Stimulated activated CD8-positive, alpha-beta memory T cell treated with anti-CD3 and anti-CD28 coated beads, Interleukin-7, amount 100 ng/mL, for 4 hours (primary cell): ENCODE data around the gene UBXN10.

ENCODE experiments used
- DNase-seq, 2 donors: peaks; one replicate each; pipeline ENCODE4 v3.0.0-alpha.2; 2020; ENCODE audit warnings: low read depth in 2 of 2

The UBXN10 gene

DNA sequence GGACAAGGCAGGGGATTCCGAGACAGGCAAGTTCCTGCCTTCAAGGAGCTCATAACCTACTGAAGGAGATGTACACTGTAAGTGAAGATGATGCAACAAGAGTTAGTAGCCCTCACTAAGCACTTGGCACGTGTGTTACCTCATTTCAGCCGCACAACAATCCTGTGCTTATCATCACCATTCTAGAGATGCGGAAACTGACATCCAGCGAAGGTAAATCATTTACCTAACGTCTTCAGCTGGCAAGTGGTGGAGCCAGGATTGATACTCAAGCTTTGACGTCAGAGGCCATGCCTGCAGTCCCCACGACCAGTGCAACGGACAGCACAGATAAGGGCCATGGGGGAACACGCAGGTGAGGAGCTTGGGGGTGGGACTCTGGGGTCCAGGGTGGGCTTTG, 2.9 kb upstream of the UBXN10 start:
- DNase-seq: no peak

DNA sequence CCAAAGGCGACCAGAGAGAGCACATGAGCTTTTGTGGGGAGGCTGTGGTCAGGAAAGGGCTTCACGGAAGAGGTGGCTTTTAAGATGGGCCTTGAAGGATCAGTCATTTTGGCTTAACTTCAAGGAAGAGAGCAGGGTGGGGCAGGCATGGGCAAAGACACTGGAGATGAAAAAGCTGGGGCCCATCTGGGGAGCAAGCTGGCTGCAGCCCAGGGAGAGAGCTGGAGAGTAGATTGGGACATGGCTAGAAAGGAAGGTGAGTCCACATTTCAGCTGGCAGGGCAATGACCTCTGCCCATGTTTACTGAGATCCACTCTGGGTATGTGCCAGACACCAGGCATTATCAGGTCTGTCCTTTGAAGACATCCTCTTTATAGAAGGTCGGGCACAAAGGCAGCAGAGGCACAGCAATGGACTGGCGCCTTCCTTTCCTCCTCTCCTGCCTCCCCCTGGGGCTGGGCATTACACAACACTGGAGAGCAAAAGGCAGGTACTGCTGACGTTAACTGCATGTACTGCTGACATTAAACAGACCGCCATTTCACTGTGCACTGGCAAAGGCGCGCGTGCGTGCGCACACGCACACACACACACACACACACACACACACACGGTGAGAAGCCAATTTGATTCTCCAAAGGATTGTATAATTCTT, 2.2 kb upstream of the UBXN10 start:
- DNase-seq: no peak

DNA sequence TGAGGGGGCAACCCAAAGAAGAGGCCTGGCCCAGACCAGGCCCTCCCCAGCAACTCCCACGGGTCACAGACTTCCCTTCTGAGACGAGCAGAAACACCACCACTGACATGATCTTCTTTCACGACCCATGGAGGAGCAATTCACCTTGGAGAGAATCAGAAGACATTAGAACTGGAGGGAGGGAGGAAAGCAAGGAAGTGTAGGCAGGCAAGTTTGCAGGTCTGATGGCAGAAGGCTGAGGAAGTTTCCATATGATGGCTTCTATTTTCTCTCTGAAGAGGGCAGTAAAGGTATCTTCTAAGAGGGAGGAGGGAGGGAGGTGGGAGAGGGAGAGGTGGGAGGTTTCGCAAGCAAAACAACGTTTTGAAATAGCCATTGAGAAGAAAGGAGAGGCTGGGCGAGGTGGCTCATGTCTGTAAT, 1.4 kb upstream of the UBXN10 start:
- no peak for DNase-seq

DNA sequence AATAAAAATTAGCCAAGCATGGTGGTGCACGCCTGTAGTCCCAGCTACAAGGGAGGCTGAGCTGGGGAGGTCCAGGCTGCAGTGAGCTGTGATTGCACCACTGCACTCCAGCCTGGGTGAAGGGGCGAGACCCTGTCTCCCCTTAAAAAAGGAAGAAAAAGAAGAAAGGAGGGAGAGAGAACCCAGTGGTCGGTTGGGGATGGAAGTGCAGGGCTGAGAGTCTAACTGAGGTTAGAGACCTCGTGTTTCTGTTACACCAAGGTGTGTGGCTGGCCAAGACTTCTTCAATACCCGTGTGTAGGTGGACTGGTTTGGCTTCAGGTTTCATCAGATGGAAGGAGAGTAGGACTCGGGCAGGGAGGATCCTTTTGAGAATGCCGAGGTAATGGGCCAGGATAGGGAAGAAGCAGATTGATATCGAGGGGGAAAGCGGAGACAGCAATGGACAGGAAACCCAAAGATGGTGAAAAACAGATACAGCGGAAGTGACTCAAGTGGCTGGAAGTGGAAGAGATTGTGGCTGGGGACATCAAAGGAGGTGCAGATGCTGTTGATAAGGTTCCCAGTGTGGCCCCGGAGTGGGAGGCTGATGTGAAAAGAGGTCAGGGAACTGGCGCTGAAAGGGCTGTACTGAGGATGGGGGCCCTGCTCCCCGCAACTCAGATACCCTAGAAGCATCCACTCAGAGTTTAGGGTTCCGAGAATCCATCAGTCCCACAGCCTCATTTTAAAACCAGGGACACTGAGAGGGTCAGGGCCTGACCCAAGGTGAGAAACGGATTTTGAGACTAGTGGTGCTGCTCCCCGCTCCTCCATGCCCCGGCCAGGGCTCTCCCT, 681 bp upstream of the UBXN10 start:
- peak; percentile 31 to 49 for DNase-seq

DNA sequence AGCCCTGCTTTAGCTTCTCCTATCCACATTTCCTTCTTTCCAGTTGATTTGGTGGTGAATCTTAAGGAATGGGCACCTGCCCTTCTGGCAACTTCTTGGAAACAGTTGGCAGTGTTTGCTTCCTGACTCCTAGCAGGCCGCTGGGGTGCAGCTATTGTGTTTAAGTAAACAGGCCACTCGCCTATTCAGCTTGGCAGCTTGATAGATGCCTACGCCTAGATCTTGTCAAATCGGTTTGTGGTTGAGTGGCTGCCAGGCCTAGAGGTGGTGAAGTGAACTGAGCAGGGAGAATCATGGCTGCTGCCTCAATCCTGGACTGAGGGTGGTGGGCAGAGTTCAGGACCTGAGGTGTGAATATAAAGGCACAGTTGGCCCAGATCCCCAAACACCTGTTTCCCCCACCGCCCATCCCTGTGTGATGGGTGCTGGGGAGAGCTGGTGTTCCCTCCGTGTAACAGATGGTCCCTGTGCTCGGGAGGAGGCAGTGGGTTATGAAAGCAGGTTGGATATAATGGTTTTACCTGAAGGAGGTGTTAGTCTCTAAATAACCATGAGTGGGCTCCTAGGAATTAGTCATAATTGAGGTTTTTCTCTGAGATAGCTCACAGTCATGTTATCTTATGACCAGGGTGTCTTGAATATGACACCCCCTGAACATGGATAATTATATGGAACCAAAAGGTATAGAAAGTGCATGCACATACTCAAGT, 1.4 kb downstream of the UBXN10 start:
- DNase-seq: no peak

DNA sequence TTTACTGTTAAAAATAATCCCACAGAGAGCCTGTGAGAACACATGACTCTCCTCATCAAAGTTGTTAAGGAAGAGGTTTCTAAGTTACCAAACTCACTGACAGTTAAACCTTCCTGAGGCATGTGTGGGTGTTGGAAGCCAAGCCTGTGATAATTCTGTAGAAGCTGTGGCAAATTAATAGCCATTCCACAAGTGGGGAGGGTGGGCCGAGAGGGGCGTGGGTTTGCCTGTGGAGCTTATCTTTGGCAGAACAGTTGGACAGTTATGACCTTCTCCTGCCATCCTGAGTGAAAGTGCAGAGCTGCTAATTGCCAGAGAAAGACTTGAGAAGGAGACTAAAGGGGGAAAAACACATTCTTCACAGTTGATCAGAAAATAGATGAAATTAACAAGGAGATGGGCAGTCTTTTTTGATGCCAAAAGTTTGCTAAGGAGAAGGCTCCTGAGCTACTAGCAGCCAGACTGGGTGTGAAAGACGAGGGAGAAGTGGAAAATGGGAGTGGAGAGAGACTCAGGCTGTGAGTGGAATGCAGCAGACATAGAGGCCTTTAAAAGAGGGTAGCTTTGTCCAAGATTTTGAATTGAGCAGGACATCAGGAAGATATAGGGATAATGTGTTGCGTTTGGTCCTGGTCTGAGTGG, 2.0 kb downstream of the UBXN10 start:
- DNase-seq: no peak

DNA sequence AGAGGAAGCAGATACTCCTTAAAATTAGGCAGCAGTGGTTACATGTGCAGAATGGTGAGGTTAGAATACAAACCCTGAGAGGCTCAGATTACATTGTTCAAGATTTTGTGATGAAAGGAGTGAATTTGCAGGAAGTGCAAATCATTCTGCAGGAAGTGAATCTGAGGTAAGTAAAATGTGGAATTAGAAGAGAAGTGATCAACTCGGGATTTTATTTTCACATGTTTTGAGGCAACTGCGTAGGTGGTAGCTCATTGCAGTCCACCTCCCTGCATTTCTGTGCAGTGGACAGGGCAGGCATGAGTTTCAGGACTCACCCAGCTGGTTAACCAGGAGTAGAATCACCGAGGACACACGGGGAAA, 2.5 kb downstream of the UBXN10 start:
- no peak for DNase-seq

DNA sequence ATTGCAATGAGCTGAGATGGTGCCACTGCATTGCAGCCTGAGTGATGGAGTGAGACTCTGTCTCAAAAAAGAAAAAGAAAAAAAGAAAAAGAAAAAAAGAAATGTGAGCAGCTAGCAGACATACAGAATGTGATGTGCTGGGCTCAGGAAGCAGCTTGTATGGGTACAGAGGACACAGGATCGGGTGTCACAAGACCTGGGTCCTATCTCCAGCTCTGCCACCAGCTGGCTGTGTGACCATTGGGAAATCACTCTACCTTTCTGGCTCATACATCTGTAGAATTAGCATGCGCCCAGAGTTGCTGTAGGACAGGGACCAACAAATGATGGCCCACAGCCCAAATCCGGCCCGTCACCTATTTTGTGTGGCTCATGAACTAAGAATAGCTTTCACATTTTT, 3.8 kb downstream of the UBXN10 start:
- DNase-seq: no peak

DNA sequence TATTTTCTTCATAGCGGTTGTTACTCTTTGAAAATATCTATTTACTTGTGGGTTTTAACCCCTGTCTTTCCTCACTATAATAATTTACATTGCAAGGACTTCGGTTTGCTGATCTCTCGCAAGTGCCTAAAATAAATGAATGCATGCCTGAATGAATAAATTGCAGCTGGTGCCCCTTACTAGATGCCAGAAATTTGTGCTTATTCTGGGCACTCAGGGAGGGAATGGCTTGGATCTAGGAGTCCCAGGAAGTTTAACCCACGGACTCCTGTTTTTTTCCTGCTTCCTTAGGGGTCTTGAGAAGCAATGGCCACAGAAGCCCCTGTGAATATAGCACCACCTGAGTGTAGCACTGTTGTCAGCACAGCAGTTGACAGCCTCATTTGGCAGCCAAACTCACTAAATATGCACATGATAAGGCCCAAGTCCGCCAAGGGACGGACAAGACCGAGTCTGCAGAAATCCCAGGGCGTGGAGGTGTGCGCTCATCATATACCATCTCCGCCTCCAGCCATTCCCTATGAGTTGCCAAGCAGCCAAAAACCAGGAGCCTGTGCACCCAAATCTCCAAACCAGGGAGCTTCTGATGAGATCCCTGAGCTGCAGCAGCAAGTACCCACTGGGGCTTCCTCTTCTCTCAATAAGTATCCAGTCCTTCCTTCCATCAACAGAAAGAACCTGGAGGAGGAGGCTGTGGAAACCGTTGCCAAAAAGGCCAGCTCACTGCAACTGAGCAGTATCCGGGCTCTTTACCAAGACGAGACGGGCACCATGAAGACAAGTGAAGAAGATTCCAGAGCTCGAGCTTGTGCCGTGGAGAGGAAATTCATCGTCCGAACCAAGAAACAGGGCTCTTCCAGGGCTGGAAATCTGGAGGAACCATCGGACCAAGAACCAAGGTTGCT, 4.6 kb downstream of the UBXN10 start:
- no peak for DNase-seq

DNA sequence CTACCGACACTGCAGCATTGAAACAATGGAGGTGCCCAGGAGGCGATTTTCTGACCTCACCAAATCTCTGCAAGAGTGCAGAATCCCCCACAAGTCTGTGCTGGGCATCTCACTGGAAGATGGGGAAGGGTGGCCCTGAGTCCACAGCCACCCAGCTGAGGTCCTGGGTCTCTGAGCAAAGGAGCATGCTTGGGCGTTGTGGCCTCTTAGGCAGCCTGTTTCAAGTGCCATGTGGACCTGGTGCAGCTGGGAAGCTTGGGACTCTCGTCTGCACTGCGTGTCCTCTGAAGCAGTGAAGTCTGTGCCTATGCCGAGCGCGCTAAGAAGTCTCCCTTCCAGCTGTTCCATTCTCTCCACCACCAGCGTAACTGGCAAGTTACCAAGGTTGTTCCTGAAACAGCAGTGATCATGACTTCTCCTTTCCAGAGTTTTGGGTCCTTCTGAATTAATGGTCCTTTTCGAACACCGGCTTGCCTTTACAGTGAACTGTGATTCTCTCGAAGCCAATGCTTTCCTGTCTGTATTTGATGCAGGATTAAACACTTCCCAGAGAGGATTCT, 5.5 kb downstream of the UBXN10 start:
- DNase-seq: no peak

DNA sequence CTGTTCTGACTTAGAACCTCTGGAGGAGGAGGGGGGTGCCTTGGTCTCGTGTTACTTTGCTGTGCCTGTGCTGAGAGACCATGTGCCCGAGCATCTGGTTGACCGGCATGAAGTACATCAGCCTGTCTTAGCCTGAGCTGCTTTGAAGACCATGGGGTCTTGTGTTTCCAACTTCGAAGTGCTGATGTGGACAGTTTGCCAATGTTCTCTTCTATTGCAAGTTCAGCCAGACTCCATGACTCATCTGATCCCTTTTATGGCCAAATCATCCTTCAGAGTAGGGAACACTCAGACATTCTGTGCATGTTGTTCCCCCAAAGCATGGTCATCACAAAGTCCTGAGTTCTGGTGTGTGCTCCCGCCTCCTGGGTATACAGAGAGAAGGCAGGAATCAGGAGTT, 6.5 kb downstream of the UBXN10 start:
- no peak for DNase-seq

DNA sequence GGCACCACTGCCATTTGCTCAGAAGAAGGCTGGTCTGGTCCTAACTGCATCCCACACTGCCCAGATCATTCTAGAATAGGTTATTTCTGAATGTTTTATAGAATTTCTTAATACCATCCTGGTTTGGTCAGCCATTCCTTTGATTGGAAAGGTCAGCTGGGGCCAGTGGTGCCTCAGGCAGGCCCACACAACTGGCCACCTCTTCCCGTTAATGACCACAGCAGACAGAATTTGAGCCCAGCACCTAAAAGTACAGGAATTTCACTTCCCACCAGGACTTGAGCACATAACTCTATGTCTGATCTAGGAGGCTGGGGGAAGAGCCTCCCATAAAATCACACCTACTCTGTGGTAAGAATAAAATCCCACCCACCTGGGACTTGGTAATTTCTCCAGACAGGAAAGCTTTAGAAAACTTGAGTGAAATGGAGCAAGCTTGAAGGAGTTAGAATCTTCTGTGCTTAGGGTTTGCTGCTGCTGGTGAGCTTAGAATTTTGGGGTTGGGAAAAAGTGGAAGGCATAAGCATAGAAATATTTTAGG, 7.0 kb downstream of the UBXN10 start:
- DNase-seq: no peak

DNA sequence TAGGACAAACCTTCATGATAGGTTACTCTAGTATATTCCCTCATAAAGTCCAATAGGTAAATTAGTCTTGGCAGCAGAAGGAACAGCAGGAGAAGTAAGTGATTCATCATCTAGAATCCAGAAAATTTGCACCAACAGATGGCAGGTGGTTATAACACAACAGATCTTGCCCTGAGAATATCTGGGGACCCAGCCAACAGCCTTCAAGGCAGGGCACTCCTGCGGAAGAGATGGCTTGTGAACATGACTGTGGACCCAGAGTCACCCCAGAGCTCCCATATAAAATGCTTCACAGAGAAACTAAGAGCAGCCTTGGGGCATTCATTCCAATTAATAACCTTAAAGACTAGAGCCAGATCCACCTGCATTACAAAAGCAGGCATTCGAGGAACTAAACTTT, 8.3 kb downstream of the UBXN10 start:
- DNase-seq: no peak

DNA sequence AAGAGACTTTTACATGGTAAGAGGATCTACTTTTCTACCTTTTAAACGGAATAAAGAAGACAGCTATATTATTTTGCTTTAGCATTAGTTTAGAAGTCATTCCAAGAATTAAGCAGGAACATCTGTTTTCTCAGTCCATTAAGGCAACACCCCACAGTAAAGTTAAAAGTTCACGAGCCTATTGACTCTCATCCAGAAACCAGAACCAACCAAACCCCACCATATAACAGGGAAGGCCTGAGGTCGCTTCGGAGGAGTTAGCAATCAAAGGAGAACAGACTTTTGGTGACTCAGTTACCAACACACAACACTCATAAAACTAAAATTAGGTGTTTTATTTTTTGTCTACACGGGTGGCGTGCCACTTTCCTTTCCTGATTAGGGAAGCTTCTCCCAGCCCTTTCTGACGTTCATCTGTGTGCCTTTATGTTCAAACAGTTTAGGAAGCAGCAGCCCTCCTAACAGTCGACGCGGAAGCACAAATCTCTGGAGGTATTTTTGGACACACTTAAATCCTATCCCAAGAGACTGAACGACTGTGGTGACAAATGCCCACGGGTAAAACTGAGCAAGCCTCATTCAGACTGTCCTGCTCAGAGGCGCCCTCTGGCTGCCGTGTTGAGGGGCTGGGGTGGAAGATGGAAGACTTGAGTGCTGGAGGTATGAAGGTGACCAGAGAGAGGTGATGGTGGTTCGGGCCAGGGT, 9.0 kb downstream of the UBXN10 start:
- DNase-seq: peak; percentile 49 to 58

DNA sequence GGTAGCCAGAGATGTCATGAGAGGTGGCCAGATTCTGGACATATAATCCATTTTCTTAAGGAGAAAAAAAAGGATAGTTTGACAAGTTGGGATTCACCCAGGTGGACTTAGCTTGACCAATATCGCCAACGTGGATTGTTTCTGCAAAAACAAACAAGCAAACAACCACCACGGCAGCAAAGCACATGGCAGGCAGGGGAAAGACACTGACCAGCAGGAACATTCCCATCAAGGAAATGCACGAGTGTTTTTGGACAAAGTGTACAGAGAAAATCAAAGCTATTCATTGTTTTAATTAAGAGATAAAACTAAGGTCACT, 9.5 kb downstream of the UBXN10 start:
- DNase-seq: no peak

DNA sequence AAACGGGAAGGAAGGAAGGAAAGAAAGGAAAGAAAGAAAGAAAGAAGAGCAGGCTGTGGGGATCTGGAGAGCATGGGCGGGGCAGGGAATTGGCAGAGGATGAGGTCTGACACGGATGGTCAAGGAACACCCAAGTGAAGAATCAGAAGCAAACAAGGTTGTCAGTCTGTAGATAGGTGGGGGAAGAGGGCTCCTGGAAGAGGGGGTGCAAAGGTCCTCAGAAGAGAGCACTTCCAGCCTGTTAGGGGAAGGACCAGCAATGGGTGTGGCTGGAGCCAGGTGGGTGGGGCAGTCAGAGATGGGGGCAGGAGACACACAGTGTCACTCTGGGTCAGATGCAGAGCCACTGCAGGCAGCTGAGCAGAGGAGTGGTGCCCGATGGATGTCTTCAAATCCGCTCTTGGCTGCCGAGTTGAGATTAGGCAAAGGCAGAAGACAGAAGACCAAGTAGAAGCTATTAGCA, 11.5 kb downstream of the UBXN10 start:
- DNase-seq: no peak

DNA sequence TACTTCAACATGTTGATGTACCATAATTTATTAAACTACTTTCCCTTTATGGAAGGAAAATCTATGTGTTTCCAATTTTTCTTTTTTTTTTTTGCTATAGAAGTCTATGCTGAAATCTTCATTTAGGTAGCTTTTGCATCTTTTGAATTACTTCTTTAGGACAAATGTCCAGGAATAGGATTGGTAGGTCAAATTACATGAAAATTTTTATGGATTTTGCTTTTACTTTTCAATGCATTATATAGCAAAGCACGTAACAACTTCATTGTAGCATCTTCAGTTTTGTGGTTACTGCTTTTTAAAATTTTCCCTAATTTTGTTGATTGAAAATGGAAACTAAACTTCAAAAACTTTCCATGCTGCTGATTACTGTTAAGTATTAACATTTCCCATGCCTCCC, 12.4 kb downstream of the UBXN10 start:
- DNase-seq: no peak

DNA sequence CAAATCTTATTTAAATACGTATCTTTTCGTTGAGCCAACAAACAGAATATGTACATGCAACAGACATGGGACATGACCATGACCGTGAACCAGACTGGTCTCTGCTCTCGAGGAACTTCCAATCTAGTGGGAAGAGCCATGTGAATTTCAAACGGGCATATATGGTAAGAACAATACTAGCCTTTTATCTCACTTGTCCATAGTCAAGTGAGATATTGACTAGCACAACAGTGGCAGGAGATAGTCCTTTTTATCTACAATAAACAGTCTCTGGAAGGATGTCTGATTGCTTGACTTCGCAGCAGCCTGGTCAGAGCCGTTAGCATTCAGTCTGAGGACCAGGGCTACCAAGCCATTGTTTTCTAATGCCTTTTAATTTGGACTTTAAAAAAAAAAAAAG, 13.0 kb downstream of the UBXN10 start:
- DNase-seq: no peak

DNA sequence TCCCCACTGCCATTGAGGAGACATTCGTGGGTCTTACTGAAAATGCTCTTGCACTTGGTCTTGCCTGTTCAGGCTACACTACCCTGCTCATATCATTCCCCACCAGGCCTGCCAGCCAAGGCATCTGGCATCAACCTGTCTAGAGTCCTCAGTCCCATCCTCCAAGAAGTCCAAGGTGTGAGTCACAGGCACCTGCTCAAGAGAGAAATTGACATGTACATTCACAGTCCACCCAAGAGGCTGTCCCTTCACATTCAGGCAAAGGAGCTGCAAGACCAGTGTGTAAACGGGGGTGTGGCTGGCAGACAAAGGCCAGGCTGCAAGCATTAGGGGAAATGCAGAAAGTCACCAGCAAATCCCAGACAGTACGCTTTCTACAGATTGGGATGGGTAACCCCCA, 13.5 kb downstream of the UBXN10 start:
- DNase-seq: no peak

DNA sequence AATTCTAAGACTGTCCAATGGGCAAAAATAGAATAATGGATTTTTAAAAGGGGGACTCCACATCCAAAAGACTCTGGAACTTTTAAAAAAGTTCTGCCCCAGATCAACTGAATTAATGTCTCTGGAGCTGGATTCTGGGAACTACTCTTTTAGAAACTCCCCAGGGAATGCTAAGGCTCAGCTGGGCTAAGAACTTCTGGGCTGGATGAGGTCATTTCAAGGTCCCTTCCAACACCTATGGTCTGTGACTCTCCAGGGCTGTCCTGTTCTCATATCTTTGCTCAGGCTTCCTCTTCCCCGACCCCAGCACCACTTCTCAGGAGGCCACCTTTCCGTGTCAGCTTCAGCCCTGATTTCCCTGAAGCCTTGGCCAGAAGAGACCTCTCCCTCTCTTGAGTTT, 13.9 kb downstream of the UBXN10 start:
- DNase-seq: no peak
